ENCODE measurements around the gene PEX16.
"Not testable (repeated sequence)": the region's sequence is repeated elsewhere in the genome, so short reads cannot be mapped to it uniquely, and the experiment has no call there.

PEX16 gene

DNA sequence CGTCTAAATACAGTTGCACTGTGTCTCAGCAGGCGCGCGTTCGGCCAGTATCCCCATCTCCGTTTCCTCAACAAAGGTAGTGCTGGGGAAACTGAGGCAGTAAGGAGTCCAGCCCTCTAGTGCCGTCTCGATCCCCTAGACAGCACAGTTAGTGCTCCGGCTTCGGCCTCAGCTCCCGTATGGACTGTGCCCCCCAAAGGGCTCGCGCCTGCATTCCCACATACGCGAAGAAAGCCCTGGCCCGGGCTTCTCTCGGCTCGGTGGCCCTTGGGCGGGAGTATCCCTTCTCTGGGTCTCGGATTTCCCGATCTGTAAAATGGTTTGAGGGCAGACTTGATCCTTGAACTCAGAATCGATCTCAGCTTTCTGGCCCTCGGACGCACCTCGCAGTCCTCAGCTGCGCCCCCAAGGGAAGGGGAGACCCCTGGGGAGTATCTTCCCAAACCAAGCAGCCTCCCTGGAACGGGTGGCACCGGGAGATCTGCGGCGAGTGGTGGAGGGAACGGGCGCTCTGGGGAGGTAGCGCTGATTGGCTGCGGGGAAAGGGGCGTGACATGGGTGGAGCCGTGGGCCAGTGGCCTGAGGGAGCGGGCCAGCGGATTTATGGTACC lies 759 bp upstream of the PEX16 start:
- peak; percentile 42 for DNase-seq

GRCh38 chr11:45917286-45917622 lies 423 bp downstream of the PEX16 start:
- DNase-seq = no peak

- DNase-seq = no peak
Observed at GRCh38 chr11:45915446-45915845, 2.2 kb downstream of the PEX16 start.

DNA sequence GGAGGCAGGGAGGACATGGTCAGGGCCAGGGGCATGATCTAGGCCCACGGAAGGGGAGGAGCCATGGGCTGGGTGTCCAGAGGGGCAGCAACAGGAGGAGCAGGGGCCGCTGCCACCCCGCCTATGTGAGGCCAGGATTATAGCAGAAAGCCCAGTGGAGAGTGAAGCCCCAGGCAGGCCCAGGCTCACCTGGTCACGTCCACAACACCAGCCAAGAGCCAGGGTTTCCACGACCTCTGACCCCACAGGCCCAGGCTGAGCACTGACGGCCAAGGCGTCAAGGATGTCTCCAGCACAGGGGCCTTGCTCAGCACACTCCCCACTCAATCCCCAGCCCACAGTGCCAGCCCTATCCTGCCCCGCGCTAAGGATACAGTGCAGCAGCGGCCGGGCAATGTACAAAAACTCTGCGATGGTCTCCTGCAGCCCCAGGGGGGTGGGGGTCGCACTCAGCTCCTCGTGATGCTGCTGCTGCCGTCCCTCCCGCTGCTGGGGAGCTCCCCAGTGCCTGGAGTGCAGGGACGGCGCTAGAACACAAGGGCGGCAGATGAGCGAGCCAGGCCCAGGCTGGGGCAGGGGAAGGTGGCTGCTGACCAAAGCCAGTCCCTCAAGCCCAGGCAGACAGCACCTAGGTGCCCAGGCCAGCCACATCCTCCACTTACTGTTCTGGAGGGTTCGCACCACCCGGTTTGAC lies 3.6 kb downstream of the PEX16 start:
- DNase-seq = no peak

DNA sequence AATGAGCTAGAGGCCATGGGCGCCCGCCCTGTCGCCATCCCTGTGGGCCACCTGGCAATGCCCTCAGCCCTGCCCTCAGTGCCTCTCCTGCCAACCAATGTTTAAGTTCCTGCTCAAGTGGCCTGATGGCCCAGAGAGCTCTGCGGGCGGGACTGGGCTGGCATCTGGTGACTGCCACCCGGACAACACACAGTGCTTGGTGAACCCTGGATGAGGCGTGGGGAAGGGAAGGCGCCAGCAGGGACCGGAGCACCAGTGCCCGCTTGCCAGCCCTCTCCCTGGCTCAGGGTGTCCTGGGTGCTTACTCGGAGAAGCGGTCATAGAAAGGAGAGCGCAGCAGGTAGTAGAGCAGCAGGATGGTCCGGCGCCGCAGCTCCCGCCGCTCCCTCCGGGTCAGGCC lies 4.2 kb downstream of the PEX16 start:
- no peak for DNase-seq

DNA sequence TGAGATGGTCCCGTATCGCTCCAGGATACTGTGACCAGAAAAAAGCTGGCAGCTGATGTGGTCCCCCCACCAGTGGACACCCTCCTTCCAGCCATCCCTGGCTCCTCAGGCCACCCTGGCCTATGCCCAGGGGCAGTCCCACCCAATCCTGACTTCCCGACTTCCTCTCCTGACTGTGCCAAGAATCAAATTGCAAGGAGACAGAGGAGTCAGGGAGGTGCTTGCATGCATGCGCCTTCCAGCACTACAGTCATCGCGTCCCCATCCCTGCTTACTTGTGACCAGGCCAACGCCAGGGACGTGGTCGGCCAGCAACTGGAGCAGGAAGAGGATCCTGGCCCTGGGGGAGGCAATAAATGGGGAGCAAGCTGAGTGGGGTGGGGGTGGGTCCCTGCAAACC lies 7.1 kb downstream of the PEX16 start:
- no peak for DNase-seq

GRCh38 chr11:45909594-45910475 lies 7.8 kb downstream of the PEX16 start:
- DNase-seq = no peak

GRCh38 chr11:45907911-45908370 lies 9.7 kb downstream of the PEX16 start:
- DNase-seq = no peak

DNA sequence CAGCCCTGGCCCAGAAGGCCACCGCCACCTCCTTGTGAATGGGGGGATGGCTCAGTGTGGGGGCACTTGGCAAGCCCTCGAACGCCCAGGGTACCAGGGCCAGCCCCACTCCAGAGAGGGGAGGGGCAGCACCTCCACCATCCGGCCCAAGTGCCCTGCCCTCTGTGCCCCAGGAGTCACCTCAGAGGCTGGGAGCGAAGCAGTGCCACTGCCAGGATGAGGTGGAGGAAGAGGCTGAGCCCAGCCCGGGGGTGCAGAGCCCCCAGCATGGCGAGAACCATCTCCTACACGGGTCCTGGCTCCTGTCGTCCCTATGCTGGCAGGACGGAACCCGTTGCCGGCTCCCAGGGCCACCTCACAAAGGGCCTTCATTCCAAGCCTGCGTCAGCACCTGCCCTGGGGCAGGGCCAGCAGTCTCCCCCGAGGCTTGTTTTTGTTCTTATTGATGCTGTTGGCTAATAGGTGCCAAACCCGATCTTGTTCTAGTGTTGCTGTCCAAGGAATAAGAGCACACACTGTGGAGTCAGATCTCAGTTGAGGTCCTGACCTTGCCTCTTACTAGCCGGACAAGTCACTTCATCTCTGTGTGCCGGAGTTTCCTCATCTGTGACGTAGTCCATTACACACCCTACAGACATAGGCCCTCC lies 10.6 kb downstream of the PEX16 start, which contains the start of gene FREY1:
Gene FREY1, minus strand, starts transcription at position 307 of the 647 bp plus-strand sequence. Its CDS starts 26 bp downstream, at position 281.
- DNase-seq = no peak

GRCh38 chr11:45906096-45906682 lies 11.5 kb downstream of the PEX16 start:
- DNase-seq = no peak

DNA sequence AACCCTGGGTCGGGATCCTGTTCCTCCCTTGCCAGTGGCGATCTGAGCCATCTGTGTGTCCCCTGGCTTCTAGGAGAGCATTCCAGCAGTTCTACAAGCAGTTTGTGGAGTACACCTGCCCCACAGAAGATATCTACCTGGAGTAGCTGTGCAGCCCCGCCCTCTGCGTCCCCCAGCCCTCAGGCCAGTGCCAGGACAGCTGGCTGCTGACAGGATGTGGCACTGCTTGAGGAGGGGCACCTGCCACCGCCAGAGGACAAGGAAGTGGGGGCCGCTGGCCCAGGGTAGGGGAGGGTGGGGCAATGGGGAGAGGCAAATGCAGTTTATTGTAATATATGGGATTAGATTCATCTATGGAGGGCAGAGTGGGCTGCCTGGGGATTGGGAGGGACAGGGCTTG lies 12.1 kb downstream of the PEX16 start:
- DNase-seq = not testable (repeated sequence)

- DNase-seq = no peak
Observed at GRCh38 chr11:45905095-45905494, 12.6 kb downstream of the PEX16 start.

DNA sequence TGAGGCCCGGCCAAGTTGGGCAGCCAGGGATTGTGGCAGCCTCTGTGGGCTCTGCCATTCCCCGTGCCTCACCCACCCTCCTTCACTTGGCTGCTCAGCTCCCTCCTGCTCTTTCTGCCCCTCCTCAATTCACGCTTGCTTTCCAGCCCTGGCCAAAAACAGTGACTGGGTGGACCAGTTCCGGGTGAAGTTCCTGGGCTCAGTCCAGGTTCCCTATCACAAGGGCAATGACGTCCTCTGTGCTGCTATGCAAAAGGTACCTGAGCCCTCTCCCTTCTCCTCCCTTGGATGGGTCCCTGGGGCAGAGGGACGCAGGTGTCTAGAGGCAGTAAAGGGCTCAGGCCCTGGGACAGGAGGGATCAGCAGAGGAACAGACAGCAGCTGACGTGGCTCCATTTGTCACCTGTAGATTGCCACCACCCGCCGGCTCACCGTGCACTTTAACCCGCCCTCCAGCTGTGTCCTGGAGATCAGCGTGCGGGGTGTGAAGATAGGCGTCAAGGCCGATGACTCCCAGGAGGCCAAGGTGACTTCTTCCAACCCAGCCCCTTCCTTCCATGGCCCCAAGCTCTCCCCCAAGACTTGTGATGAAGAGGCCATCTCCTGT lies 13.3 kb downstream of the PEX16 start:
- DNase-seq = no peak

DNA sequence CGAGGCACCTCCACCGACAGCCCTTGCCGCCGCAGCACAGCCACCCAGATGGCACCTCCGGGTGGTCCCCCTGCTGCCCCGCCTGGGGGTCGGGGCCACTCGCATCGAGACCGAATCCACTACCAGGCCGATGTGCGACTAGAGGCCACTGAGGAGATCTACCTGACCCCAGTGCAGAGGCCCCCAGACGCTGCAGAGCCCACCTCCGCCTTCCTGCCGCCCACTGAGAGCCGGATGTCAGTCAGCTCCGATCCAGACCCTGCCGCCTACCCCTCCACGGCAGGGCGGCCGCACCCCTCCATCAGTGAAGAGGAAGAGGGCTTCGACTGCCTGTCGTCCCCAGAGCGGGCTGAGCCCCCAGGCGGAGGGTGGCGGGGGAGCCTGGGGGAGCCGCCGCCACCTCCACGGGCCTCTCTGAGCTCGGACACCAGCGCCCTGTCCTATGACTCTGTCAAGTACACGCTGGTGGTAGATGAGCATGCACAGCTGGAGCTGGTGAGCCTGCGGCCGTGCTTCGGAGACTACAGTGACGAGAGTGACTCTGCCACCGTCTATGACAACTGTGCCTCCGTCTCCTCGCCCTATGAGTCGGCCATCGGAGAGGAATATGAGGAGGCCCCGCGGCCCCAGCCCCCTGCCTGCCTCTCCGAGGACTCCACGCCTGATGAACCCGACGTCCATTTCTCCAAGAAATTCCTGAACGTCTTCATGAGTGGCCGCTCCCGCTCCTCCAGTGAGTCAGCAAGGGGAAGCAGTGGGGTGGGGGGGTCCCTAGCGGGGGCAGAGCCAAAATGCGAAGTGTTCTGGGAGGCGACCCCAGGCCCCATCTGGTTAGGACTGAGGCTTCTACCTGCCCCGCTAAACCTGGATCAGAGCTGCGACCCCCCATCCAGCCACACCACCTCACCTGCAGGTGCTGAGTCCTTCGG lies 15.0 kb downstream of the PEX16 start:
- DNase-seq = no peak

GRCh38 chr11:45901626-45902025 lies 16.1 kb downstream of the PEX16 start:
- DNase-seq = no peak

DNA sequence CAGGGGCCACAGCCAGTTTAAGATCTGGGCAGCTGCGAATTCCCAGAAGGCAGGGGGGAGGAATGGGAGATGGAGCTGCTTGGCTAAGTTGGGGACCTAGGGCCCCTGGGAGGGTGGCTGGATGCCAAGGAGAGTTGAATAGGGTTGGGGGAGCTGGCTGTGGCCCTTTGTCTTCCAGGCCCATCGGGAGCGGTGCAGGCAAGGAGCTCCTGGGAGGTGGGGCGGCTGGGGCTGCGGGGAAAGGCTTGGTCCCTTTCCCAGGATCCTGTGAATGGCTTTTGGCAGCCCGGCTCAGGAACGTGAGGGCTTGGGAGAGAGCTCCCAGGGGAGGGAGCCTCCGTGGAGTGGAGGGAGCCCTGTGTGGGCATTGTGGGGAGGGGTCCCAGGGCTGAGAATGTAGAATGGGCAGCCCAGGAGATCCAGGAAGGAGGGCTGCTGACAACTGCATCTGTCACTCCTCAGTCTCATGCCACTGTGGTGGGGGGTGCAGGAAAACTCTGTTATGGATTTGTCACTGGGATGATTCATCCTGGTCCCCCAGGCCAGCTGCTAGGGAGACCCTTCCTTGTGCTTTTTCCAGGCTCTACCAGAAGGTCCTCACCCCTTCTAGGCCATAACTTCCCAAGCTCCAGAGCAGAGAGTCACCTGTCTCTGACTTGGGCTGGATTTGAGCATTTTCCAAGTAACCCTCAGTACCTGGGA lies 16.6 kb downstream of the PEX16 start:
- no peak for DNase-seq

DNA sequence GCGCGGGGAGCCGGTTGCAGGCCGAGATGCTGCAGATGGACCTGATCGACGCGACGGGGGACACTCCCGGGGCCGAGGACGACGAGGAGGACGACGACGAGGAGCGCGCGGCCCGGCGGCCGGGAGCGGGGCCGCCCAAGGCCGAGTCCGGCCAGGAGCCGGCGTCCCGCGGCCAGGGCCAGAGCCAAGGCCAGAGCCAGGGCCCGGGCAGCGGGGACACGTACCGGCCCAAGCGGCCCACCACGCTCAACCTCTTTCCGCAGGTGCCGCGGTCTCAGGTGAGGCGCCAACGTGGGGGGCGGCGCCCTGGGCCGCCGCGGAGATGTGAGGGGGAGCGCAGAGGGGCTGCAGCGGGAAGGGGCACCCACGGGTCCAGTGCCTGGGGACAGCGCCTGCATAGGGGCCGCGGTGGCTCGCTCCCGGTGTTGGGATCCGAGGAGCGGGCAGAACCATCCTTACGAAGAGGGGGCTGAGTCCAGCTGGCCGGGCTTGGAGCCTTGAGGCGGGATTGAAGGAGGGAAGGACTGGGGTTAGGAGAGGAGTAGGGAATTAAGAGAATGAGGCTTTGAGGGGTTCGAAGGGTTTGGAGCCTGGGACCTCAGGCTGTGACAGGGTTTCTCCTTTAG lies 17.4 kb downstream of the PEX16 start:
- DNase-seq = not testable (repeated sequence)

- peak; percentile 44 for DNase-seq
Observed at GRCh38 chr11:45899448-45900174, 18.1 kb downstream of the PEX16 start.

GRCh38 chr11:45899086-45899447 lies 18.6 kb downstream of the PEX16 start:
- no peak for DNase-seq

Data from effector CD8-positive, alpha-beta T cell (primary cell).